ENCODE data around the gene PLXNA1.

PLXNA1 gene

GRCh38 chr3:127026036-127026435 lies 43.1 kb downstream of the PLXNA1 start:
- 86 to 92% methylated on average over 4 to 5 of the region's 5 CpGs for WGBS, 2 experiments (ENCODE audit: insufficient coverage in 2 of 2)
- Histone ChIP-seq H3K4me3 (ENCODE audit: extremely low read depth, insufficient read depth, low read length, poor library complexity, severe bottlenecking) (no peak overlapping the region), H3K36me3 (ENCODE audit: control insufficient read depth, insufficient read depth, low read length) (peaks cover 94% of the 10 kb centered on the region), H3K4me1 (ENCODE audit: control insufficient read depth, insufficient read depth, low read length, poor library complexity, severe bottlenecking) (no peaks in the 10 kb centered on the region), H3K27ac (ENCODE audit: low read depth, low read length, severe bottlenecking) (no peak overlapping the region), H3K9me3 (ENCODE audit: control insufficient read depth, low read length) (no peaks in the 10 kb centered on the region)

GRCh38 chr3:127026661-127027060 lies 43.7 kb downstream of the PLXNA1 start:
- no peak overlapping the region for H3K4me3 ChIP-seq (ENCODE audit: extremely low read depth, insufficient read depth, low read length, poor library complexity, severe bottlenecking)
- no peaks in the 10 kb centered on the region for H3K4me1 ChIP-seq (ENCODE audit: control insufficient read depth, insufficient read depth, low read length, poor library complexity, severe bottlenecking)
- H3K27ac ChIP-seq (ENCODE audit: low read depth, low read length, severe bottlenecking) = no peak overlapping the region
- no peaks in the 10 kb centered on the region for H3K9me3 ChIP-seq (ENCODE audit: control insufficient read depth, low read length)
- H3K36me3 ChIP-seq (ENCODE audit: control insufficient read depth, insufficient read depth, low read length) = peaks cover 94% of the 10 kb centered on the region
- 90 to 94% methylated on average over 5 to 7 of the region's 7 CpGs for WGBS, 2 experiments (ENCODE audit: insufficient coverage in 2 of 2)

GRCh38 chr3:127027061-127027735 lies 44.3 kb downstream of the PLXNA1 start:
- Histone ChIP-seq H3K36me3 (ENCODE audit: control insufficient read depth, insufficient read depth, low read length) (peaks cover 94% of the 10 kb centered on the region), H3K4me3 (ENCODE audit: extremely low read depth, insufficient read depth, low read length, poor library complexity, severe bottlenecking) (no peak overlapping the region), H3K27ac (ENCODE audit: low read depth, low read length, severe bottlenecking) (no peak overlapping the region), H3K9me3 (ENCODE audit: control insufficient read depth, low read length) (no peaks in the 10 kb centered on the region), H3K4me1 (ENCODE audit: control insufficient read depth, insufficient read depth, low read length, poor library complexity, severe bottlenecking) (no peaks in the 10 kb centered on the region)
- WGBS, 2 experiments (ENCODE audit: insufficient coverage in 2 of 2) = 95 to 98% methylated on average over 19 to 21 of the region's 21 CpGs

GRCh38 chr3:127027811-127028548 lies 45.1 kb downstream of the PLXNA1 start:
- H3K27ac ChIP-seq (ENCODE audit: low read depth, low read length, severe bottlenecking) = no peak overlapping the region
- H3K4me1 ChIP-seq (ENCODE audit: control insufficient read depth, insufficient read depth, low read length, poor library complexity, severe bottlenecking) = no peaks in the 10 kb centered on the region
- WGBS, 2 experiments (ENCODE audit: insufficient coverage in 2 of 2) = 95 to 96% methylated on average over 29 of the region's 29 CpGs
- H3K4me3 ChIP-seq (ENCODE audit: extremely low read depth, insufficient read depth, low read length, poor library complexity, severe bottlenecking) = no peak overlapping the region
- H3K36me3 ChIP-seq (ENCODE audit: control insufficient read depth, insufficient read depth, low read length) = peaks cover 94% of the 10 kb centered on the region
- H3K9me3 ChIP-seq (ENCODE audit: control insufficient read depth, low read length) = no peaks in the 10 kb centered on the region

- WGBS, 2 experiments (ENCODE audit: insufficient coverage in 2 of 2) = 96% methylated on average over 17 to 26 of the region's 30 CpGs
These were observed 46.1 kb downstream of the PLXNA1 start for GRCh38 chr3:127028781-127029657.

GRCh38 chr3:127029658-127030507 lies 47.0 kb downstream of the PLXNA1 start:
- Histone ChIP-seq H3K36me3 (ENCODE audit: control insufficient read depth, insufficient read depth, low read length) (peaks cover 92% of the 10 kb centered on the region), H3K4me3 (ENCODE audit: extremely low read depth, insufficient read depth, low read length, poor library complexity, severe bottlenecking) (no peak overlapping the region), H3K4me1 (ENCODE audit: control insufficient read depth, insufficient read depth, low read length, poor library complexity, severe bottlenecking) (no peaks in the 10 kb centered on the region), H3K9me3 (ENCODE audit: control insufficient read depth, low read length) (no peaks in the 10 kb centered on the region), H3K27ac (ENCODE audit: low read depth, low read length, severe bottlenecking) (no peak overlapping the region)
- WGBS, 2 experiments (ENCODE audit: insufficient coverage in 2 of 2) = 95 to 97% methylated on average over 42 of the region's 42 CpGs

More at GRCh38 chr3:127028781-127029657, 46.1 kb downstream of the PLXNA1 start:
- H3K4me1 ChIP-seq (ENCODE audit: control insufficient read depth, insufficient read depth, low read length, poor library complexity, severe bottlenecking) = no peaks in the 10 kb centered on the region
- H3K27ac ChIP-seq (ENCODE audit: low read depth, low read length, severe bottlenecking) = no peak overlapping the region
- no peaks in the 10 kb centered on the region for H3K9me3 ChIP-seq (ENCODE audit: control insufficient read depth, low read length)
- H3K4me3 ChIP-seq (ENCODE audit: extremely low read depth, insufficient read depth, low read length, poor library complexity, severe bottlenecking) = no peak overlapping the region
- H3K36me3 ChIP-seq (ENCODE audit: control insufficient read depth, insufficient read depth, low read length) = peaks cover 92% of the 10 kb centered on the region

- H3K9me3 ChIP-seq (ENCODE audit: control insufficient read depth, low read length) = no peaks in the 10 kb centered on the region
- no peaks in the 10 kb centered on the region for H3K4me1 ChIP-seq (ENCODE audit: control insufficient read depth, insufficient read depth, low read length, poor library complexity, severe bottlenecking)
- no peak overlapping the region for H3K4me3 ChIP-seq (ENCODE audit: extremely low read depth, insufficient read depth, low read length, poor library complexity, severe bottlenecking)
- H3K27ac ChIP-seq (ENCODE audit: low read depth, low read length, severe bottlenecking) = no peak overlapping the region
- H3K36me3 ChIP-seq (ENCODE audit: control insufficient read depth, insufficient read depth, low read length) = peaks cover 87% of the 10 kb centered on the region
- 96 to 99% methylated on average over 17 to 18 of the region's 19 CpGs for WGBS, 2 experiments (ENCODE audit: insufficient coverage in 2 of 2)
These were observed 47.8 kb downstream of the PLXNA1 start for GRCh38 chr3:127030508-127031412.

- H3K27ac ChIP-seq (ENCODE audit: low read depth, low read length, severe bottlenecking) = no peak overlapping the region
- peaks cover 81% of the 10 kb centered on the region for H3K36me3 ChIP-seq (ENCODE audit: control insufficient read depth, insufficient read depth, low read length)
- no peak overlapping the region for H3K4me3 ChIP-seq (ENCODE audit: extremely low read depth, insufficient read depth, low read length, poor library complexity, severe bottlenecking)
- H3K4me1 ChIP-seq (ENCODE audit: control insufficient read depth, insufficient read depth, low read length, poor library complexity, severe bottlenecking) = no peaks in the 10 kb centered on the region
- no peaks in the 10 kb centered on the region for H3K9me3 ChIP-seq (ENCODE audit: control insufficient read depth, low read length)
- WGBS, 2 experiments (ENCODE audit: insufficient coverage in 2 of 2) = 90 to 96% methylated on average over 7 to 9 of the region's 9 CpGs
These were observed 48.5 kb downstream of the PLXNA1 start for GRCh38 chr3:127031413-127031810.

- no peak overlapping the region for H3K4me3 ChIP-seq (ENCODE audit: extremely low read depth, insufficient read depth, low read length, poor library complexity, severe bottlenecking)
- H3K36me3 ChIP-seq (ENCODE audit: control insufficient read depth, insufficient read depth, low read length) = peaks cover 76% of the 10 kb centered on the region
- no peaks in the 10 kb centered on the region for H3K9me3 ChIP-seq (ENCODE audit: control insufficient read depth, low read length)
- H3K4me1 ChIP-seq (ENCODE audit: control insufficient read depth, insufficient read depth, low read length, poor library complexity, severe bottlenecking) = no peaks in the 10 kb centered on the region
- no peak overlapping the region for H3K27ac ChIP-seq (ENCODE audit: low read depth, low read length, severe bottlenecking)
- WGBS, 2 experiments (ENCODE audit: insufficient coverage in 2 of 2) = 85 to 94% methylated on average over 7 of the region's 7 CpGs
These were observed 48.9 kb downstream of the PLXNA1 start for GRCh38 chr3:127031845-127032244.
